HG02678 (cell line): ENCODE measurements around the gene ZNF519.

Experiments
- ATAC-seq: cut with Tn5 transposase; IDR thresholded peaks from one replicate; pipeline ENCODE4 v1.9.1; 2021; ENCODE audit warnings: mild to moderate bottlenecking, moderate library complexity; ENCODE audit not compliant: unreplicated experiment

ZNF519 gene

DNA sequence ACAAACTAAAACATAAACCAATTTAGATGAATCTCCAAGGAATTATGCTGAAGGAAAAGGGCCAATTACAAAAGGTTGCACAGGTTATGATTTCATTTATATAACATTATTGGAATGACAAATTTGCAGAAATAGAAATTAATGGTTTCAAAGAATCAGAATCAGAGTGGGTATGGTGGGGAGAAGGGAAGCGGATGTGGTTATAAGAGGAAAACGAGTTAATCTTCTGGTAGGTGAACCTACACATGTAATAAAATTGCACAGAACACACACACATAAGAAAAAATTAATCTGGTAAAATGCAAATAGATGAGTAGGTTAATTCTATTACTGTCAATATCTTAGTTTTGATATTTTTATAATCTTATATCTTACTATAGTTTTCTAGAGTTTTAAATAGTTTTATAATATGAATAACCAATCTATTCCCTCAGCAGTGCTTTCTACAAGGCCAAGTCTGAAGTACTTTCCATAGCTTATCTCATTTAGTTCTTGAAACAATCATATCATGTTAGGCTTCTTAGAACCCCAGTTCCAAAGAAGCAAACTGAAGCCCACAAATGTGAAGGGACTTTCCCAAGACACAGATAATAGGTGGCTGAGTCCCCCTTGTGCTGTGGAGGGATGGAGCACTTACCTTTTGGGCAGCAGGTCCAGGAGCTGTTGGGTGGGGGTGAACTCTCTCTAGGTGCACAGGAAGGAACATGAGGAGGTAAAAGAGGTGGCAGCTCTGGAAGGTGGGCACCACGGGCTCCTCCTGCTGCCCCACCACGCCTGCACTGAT, 31.5 kb downstream of the ZNF519 start:
- ATAC-seq: no peak

DNA sequence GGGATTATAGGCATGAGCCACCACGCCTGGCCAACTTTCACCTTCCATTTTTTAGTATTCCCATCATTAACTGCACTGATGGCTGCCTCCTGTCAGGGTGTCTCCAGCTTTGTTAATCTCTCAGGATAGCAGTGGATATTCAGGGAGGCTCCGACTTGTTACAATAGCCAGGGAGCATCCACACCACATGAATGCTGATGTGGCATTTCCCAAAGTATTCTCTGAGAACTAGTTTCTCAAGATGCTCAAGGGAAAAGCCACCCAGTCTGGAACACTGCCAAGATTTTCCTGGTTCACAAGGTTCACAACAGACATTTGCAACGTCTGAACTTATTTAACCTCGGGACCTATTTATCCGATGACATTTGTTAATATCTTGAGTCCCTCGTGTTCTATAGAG, 33.8 kb downstream of the ZNF519 start:
- no peak for ATAC-seq

DNA sequence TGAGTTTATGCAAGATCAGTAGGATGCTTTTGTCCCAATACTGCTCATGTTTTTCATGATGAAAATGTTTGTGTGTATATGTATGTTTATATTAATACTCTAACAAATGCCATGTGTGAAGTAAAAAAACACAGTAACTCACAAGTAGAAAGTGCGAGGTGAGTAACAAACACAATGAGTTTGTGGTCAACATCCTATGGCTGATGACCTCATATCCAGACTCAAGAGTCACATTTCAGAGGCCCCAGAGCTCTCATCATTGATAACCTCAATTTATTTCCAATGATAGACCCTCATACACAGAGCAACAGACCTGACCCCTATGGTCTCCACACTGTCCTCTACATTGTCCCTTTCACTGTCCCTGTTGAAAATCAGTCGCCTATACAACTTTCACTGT, 34.5 kb downstream of the ZNF519 start:
- ATAC-seq: no peak

DNA sequence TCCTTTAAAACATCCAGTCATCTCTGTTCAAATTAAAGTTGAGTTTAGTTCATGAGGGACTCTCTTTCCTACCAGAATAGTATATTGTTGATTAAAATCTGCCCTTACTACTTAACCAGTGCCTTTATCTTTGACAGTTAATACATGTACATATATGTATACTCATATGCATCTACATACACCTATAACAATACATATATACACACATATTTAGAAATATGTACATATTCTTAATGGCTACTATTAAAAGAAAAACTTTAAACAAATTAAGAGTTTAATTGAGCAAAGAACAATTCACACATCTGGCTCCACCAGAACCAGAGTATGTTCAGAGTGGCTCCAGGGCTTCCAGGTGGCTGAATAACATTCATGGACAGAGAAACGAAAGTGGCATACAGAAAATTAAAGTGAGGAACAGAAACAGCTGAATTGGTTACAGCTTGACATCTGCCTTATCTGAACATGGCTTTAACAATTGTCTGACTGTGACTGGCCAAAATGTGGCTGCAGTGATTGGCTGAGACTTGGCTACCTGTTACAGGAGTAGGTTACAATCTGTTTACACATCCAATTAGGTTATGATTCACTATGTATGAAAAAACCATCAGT, 38.8 kb downstream of the ZNF519 start:
- peak; percentile 50 for ATAC-seq

DNA sequence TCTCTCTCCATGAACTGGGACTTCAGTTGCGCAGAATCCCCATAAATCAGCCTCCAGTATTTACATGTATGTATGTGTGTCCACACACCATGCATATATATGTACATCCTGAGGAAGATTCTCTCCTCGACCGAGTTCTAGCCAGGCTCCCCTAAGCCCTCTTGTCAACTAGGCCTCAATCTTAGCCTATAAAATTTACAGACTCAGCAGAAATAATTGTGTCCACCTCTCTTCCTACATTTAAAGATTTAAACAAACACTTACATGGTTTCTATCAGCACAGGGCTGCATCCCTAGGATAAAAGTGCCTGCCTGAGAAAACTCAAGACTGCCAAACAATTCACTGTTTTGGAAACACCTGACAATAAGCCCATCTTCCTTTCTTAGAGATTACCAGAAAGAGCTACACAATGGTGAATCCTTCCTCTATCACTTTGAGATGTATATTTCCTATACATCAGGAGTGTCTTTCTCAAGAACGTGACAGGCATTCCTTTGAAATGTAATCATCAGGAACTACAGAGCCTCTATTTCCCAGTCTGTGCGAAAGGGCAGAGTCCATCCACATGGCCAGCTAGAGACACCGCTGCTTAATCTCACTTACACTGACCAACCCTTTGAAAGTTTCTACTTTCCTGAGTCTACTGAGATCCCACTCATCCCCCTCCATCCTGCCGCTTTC, 39.5 kb downstream of the ZNF519 start:
- ATAC-seq: no peak

DNA sequence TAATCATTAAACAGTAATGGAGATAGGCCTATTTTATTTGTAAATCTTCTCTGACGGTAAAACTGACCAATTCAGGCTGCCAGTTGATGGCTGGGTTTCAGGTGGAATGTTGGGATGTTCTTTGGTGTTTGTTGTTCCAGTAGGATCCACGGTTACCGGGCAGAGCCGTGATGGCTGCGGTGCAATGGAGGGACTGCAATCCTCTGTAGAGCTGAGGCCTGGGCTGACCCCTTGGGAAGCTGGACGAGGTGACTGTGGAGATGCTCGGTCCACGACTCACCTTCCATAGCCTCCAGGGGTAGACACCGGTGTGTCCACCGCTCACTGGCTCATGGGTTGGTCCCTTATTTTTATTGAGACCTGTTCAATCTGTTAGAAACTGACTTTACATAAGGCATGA, 42.5 kb downstream of the ZNF519 start:
- no peak for ATAC-seq

DNA sequence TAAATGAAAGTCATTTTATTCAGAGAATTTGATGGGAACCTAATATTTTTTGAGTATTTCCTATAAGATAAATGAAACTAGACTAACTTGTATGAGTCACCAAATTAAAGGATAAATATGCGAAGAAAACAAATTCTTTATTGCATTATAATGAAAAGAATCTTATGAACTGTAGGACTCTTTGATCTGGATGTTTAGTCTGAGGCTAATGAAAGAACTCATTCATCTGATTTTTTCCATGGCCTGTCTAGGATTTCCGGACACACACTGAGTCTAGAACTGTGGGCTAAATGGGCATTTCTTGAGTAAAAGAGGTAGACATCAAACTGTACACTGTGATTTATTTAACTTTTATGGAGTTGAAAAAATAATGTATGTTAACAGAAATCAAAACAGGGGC, 43.0 kb downstream of the ZNF519 start:
- ATAC-seq: no peak

DNA sequence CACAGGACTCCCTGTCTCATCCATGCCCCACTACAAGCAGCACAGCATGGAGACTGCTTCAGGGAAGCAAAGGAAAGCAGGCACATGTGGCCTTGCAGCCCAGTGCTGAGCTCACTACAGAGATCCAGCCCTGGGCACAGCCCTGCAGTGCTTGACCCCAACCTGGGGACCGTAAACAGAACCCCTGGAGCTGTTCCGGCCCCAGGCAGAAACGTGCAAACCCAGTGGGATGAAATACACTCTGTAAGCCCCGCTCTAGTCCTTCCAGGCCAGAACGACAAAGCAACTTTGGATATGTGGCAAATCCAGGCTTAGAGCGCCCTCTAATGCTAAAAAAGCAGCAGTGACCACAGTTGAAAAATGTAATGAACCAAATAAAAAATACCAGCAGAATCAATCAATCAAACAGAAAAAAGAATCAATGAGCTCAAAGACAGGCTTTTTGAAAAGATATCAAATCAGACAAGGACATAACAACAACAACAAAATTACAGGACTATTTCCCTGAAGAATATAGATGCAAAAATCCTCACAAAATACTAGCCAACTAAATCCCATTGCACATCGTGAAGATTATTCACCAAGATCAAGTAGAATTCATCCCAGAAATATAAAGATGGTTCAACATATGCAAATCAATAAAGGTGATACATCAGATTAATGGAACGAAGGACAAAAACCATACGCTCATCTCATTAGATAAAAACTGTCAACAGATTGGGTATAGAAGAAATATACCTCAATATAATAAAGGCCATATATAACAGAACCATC, 45.6 kb downstream of the ZNF519 start:
- ATAC-seq: peak; percentile 66

DNA sequence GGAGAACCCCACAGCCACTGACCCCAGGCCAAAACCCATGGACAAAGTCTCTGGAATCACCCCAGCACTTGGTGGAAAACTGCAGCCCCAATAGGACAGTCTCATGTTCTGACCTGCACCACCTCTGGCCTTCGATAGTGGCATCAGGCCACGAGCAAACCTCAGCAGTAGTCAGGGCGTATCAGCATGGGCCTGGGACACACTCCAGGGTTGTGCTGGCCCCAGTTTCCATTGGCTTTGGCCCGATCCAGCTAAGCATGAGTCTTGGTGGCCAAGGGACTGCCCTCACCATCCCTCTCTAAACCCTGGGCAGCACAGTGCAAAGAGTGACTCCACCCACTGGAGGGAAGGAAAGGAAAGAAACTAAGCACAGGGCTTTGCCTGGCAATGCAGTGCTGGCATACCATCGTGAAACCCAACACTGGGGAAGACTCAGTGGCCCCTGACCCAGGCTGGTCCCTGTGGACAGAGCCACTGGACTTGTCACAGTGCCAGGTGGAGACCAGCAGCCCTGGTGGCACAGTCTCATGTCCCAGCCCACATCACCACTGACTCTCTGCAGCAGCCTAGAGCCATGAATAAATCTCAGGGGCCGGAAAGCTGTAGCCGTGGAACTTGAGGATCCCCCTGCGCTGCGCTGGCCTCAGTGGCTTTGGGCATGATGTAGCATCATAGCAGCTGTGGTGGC, 46.3 kb downstream of the ZNF519 start:
- ATAC-seq: peak; percentile 8

DNA sequence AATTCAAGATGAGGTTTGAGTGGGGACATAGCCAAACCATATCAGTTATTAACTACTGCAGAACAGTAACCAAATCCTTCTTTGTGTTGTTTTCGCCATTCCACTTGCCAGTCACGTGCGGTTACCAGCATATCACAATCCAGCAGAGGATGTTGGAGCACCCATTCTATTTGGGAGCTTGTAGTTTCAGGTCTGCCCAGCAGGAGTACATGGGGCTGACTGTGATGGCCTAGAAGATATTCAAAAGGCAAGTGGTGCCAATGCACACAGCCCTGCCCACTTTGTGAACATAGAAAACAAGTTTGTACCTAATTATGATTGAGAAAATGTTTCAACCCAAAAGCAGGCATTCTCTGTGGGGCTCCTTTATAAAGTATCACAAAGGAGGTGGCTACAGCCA, 57.0 kb downstream of the ZNF519 start:
- ATAC-seq: no peak

DNA sequence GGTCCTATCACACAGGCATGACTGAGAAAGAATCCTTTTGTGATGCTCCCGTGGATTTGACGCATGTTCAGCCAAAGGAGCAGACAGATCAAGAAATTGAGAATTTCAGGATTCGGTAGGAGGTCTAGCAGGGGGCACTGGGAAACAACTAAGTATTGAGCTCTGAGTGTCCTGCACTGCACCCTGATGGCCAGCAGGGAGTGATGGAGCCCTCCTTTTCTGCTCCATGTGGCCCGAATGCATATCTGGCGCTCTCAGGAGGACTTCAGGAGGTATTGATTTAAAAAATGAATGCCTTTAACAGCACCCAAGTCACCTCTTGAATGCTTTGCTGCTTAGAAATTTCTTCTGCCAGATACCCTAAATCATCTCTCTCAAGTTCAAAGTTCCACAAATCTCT, 58.0 kb downstream of the ZNF519 start:
- no peak for ATAC-seq

DNA sequence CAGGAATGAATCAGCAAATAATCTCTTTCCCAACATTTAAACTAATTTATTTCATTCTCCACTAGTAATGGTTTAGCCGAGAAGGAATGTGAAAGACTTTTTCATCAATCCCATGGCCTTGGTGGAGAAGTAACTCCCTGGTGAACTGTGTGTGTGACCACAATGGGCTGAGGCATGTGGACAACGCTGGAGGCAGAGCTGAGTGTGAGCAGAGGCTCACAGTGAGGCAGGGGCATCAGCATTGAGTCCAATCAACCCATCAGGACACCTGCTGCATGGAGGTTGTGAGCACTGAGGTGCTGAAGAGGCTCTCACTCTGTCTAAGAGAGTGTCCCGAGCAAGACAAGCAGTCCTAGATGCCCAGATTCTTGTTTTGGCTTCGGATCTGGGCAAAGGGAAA, 78.6 kb downstream of the ZNF519 start:
- ATAC-seq: no peak
